ENCODE results near the gene NR1H3. TPM values are rescaled to one million over a fixed set of nuclear protein-coding genes. Genes with fewer than 3 reads are reported as not detected.

Gene NR1H3
- total RNA-seq, 1 donor from 2014 or later, result 23.5 TPM

GRCh38 chr11:47253660-47254059 lies 4.1 kb upstream of the NR1H3 start:
- peak overlapping the region; percentile 83 for H3K27ac ChIP-seq (ENCODE audit: low read depth, low read length)
- peaks cover 40 to 54% (median 49%) of the 10 kb centered on the region in 3 donors for H3K4me1 ChIP-seq (ENCODE audit: control insufficient read depth in 3 of 3, insufficient read depth in 3 of 3, low read length in 3 of 3)
- H3K36me3 ChIP-seq (ENCODE audit: control insufficient read depth in 3 of 3, insufficient read depth in 3 of 3, low read length in 3 of 3), result no peaks in the 10 kb centered on the region
- H3K4me3 ChIP-seq (ENCODE audit: low read length in 3 of 3), result no peak overlapping the region
- H3K27me3 ChIP-seq (ENCODE audit: control insufficient read depth in 3 of 3, insufficient read depth in 3 of 3, low read length in 3 of 3), result no peaks in the 10 kb centered on the region
- H3K9me3 ChIP-seq (ENCODE audit: control insufficient read depth in 3 of 3, low read length in 3 of 3), result no peaks in the 10 kb centered on the region
- peak overlapping the region in 1 of 3 donors; percentile 45 for H3K9ac ChIP-seq (ENCODE audit: low read depth in 1 of 3, low read length in 3 of 3)

- H3K9ac ChIP-seq (ENCODE audit: low read depth in 1 of 3, low read length in 3 of 3), result peak overlapping the region in 1 of 3 donors; percentile 50
- H3K27ac ChIP-seq (ENCODE audit: low read depth, low read length), result peak overlapping the region; percentile 83
- H3K9me3 ChIP-seq (ENCODE audit: control insufficient read depth in 3 of 3, low read length in 3 of 3), result no peaks in the 10 kb centered on the region
- no peaks in the 10 kb centered on the region for H3K36me3 ChIP-seq (ENCODE audit: control insufficient read depth in 3 of 3, insufficient read depth in 3 of 3, low read length in 3 of 3)
- peak overlapping the region in 2 of 3 donors; percentile 22 to 38 for H3K4me3 ChIP-seq (ENCODE audit: low read length in 3 of 3)
- H3K27me3 ChIP-seq (ENCODE audit: control insufficient read depth in 3 of 3, insufficient read depth in 3 of 3, low read length in 3 of 3), result no peaks in the 10 kb centered on the region
- peaks cover 45 to 52% (median 50%) of the 10 kb centered on the region in 3 donors for H3K4me1 ChIP-seq (ENCODE audit: control insufficient read depth in 3 of 3, insufficient read depth in 3 of 3, low read length in 3 of 3)
Observed at GRCh38 chr11:47254386-47254785, 3.4 kb upstream of the NR1H3 start.

GRCh38 chr11:47256374-47256773 lies 1.4 kb upstream of the NR1H3 start:
- peak overlapping the region; percentile 30 for H3K27ac ChIP-seq (ENCODE audit: low read depth, low read length)
- no peak overlapping the region for H3K9ac ChIP-seq (ENCODE audit: low read depth in 1 of 3, low read length in 3 of 3)
- peaks cover 0 to 3% (median 0%) of the 10 kb centered on the region in 3 donors for H3K36me3 ChIP-seq (ENCODE audit: control insufficient read depth in 3 of 3, insufficient read depth in 3 of 3, low read length in 3 of 3)
- H3K4me3 ChIP-seq (ENCODE audit: low read length in 3 of 3), result no peak overlapping the region
- no peaks in the 10 kb centered on the region for H3K9me3 ChIP-seq (ENCODE audit: control insufficient read depth in 3 of 3, low read length in 3 of 3)
- peaks cover 49 to 50% (median 50%) of the 10 kb centered on the region in 3 donors for H3K4me1 ChIP-seq (ENCODE audit: control insufficient read depth in 3 of 3, insufficient read depth in 3 of 3, low read length in 3 of 3)
- H3K27me3 ChIP-seq (ENCODE audit: control insufficient read depth in 3 of 3, insufficient read depth in 3 of 3, low read length in 3 of 3), result no peaks in the 10 kb centered on the region

GRCh38 chr11:47257177-47257516 lies 649 bp upstream of the NR1H3 start:
- peak overlapping the region in 2 of 3 donors; percentile 62 to 77 for H3K9ac ChIP-seq (ENCODE audit: low read depth in 1 of 3, low read length in 3 of 3)
- H3K4me1 ChIP-seq (ENCODE audit: control insufficient read depth in 3 of 3, insufficient read depth in 3 of 3, low read length in 3 of 3), result peaks cover 49 to 50% (median 50%) of the 10 kb centered on the region in 3 donors

GRCh38 chr11:47258317-47258902 lies 614 bp downstream of the NR1H3 start:
- peak overlapping the region; percentile 54 to 77 (median 62) for H3K9ac ChIP-seq (ENCODE audit: low read depth in 1 of 3, low read length in 3 of 3)
- H3K27ac ChIP-seq (ENCODE audit: low read depth, low read length), result peak overlapping the region; percentile 79
- peaks cover 0 to 9% (median 3%) of the 10 kb centered on the region in 3 donors for H3K36me3 ChIP-seq (ENCODE audit: control insufficient read depth in 3 of 3, insufficient read depth in 3 of 3, low read length in 3 of 3)
- peaks cover 46 to 49% (median 46%) of the 10 kb centered on the region in 3 donors for H3K4me1 ChIP-seq (ENCODE audit: control insufficient read depth in 3 of 3, insufficient read depth in 3 of 3, low read length in 3 of 3)
- H3K9me3 ChIP-seq (ENCODE audit: control insufficient read depth in 3 of 3, low read length in 3 of 3), result no peaks in the 10 kb centered on the region
- no peaks in the 10 kb centered on the region for H3K27me3 ChIP-seq (ENCODE audit: control insufficient read depth in 3 of 3, insufficient read depth in 3 of 3, low read length in 3 of 3)
- peak overlapping the region; percentile 52 to 75 (median 54) for H3K4me3 ChIP-seq (ENCODE audit: low read length in 3 of 3)

More at GRCh38 chr11:47257177-47257516, 649 bp upstream of the NR1H3 start:
- Histone ChIP-seq H3K27me3 (ENCODE audit: control insufficient read depth in 3 of 3, insufficient read depth in 3 of 3, low read length in 3 of 3) (no peaks in the 10 kb centered on the region), H3K4me3 (ENCODE audit: low read length in 3 of 3) (peak overlapping the region in 2 of 3 donors; percentile 45 to 52), H3K27ac (ENCODE audit: low read depth, low read length) (peak overlapping the region; percentile 79), H3K9me3 (ENCODE audit: control insufficient read depth in 3 of 3, low read length in 3 of 3) (no peaks in the 10 kb centered on the region), H3K36me3 (ENCODE audit: control insufficient read depth in 3 of 3, insufficient read depth in 3 of 3, low read length in 3 of 3) (peaks cover 0 to 8% (median 3%) of the 10 kb centered on the region in 3 donors)

- peaks cover 36 to 39% (median 36%) of the 10 kb centered on the region in 3 donors for H3K4me1 ChIP-seq (ENCODE audit: control insufficient read depth in 3 of 3, insufficient read depth in 3 of 3, low read length in 3 of 3)
- no peaks in the 10 kb centered on the region for H3K27me3 ChIP-seq (ENCODE audit: control insufficient read depth in 3 of 3, insufficient read depth in 3 of 3, low read length in 3 of 3)
- peak overlapping the region; percentile 28 to 57 (median 40) for H3K9ac ChIP-seq (ENCODE audit: low read depth in 1 of 3, low read length in 3 of 3)
- H3K36me3 ChIP-seq (ENCODE audit: control insufficient read depth in 3 of 3, insufficient read depth in 3 of 3, low read length in 3 of 3), result peaks cover 0 to 9% (median 3%) of the 10 kb centered on the region in 3 donors
- no peaks in the 10 kb centered on the region for H3K9me3 ChIP-seq (ENCODE audit: control insufficient read depth in 3 of 3, low read length in 3 of 3)
- H3K4me3 ChIP-seq (ENCODE audit: low read length in 3 of 3), result peak overlapping the region; percentile 29 to 75 (median 48)
- no peak overlapping the region for H3K27ac ChIP-seq (ENCODE audit: low read depth, low read length)
Observed at GRCh38 chr11:47259232-47259977, 1.6 kb downstream of the NR1H3 start.

GRCh38 chr11:47260366-47260765 lies 2.6 kb downstream of the NR1H3 start:
- H3K4me3 ChIP-seq (ENCODE audit: low read length in 3 of 3), result no peak overlapping the region
- no peaks in the 10 kb centered on the region for H3K27me3 ChIP-seq (ENCODE audit: control insufficient read depth in 3 of 3, insufficient read depth in 3 of 3, low read length in 3 of 3)
- no peaks in the 10 kb centered on the region for H3K9me3 ChIP-seq (ENCODE audit: control insufficient read depth in 3 of 3, low read length in 3 of 3)
- no peak overlapping the region for H3K27ac ChIP-seq (ENCODE audit: low read depth, low read length)
- peaks cover 0 to 9% (median 3%) of the 10 kb centered on the region in 3 donors for H3K36me3 ChIP-seq (ENCODE audit: control insufficient read depth in 3 of 3, insufficient read depth in 3 of 3, low read length in 3 of 3)
- H3K9ac ChIP-seq (ENCODE audit: low read depth in 1 of 3, low read length in 3 of 3), result no peak overlapping the region
- H3K4me1 ChIP-seq (ENCODE audit: control insufficient read depth in 3 of 3, insufficient read depth in 3 of 3, low read length in 3 of 3), result peaks cover 27 to 33% (median 28%) of the 10 kb centered on the region in 3 donors

- Histone ChIP-seq H3K27ac (ENCODE audit: low read depth, low read length) (no peak overlapping the region), H3K4me3 (ENCODE audit: low read length in 3 of 3) (no peak overlapping the region), H3K36me3 (ENCODE audit: control insufficient read depth in 3 of 3, insufficient read depth in 3 of 3, low read length in 3 of 3) (peaks cover 0 to 13% (median 3%) of the 10 kb centered on the region in 3 donors), H3K9ac (ENCODE audit: low read depth in 1 of 3, low read length in 3 of 3) (no peak overlapping the region), H3K9me3 (ENCODE audit: control insufficient read depth in 3 of 3, low read length in 3 of 3) (no peaks in the 10 kb centered on the region), H3K27me3 (ENCODE audit: control insufficient read depth in 3 of 3, insufficient read depth in 3 of 3, low read length in 3 of 3) (no peaks in the 10 kb centered on the region), H3K4me1 (ENCODE audit: control insufficient read depth in 3 of 3, insufficient read depth in 3 of 3, low read length in 3 of 3) (peaks cover 25 to 27% (median 27%) of the 10 kb centered on the region in 3 donors)
Observed at GRCh38 chr11:47261291-47261800, 3.5 kb downstream of the NR1H3 start.

GRCh38 chr11:47264119-47264518 lies 6.3 kb downstream of the NR1H3 start:
- no peak overlapping the region for H3K27ac ChIP-seq (ENCODE audit: low read depth, low read length)
- H3K27me3 ChIP-seq (ENCODE audit: control insufficient read depth in 3 of 3, insufficient read depth in 3 of 3, low read length in 3 of 3), result no peaks in the 10 kb centered on the region
- H3K4me1 ChIP-seq (ENCODE audit: control insufficient read depth in 3 of 3, insufficient read depth in 3 of 3, low read length in 3 of 3), result peaks cover 19 to 22% (median 21%) of the 10 kb centered on the region in 3 donors
- no peaks in the 10 kb centered on the region for H3K9me3 ChIP-seq (ENCODE audit: control insufficient read depth in 3 of 3, low read length in 3 of 3)
- no peak overlapping the region for H3K9ac ChIP-seq (ENCODE audit: low read depth in 1 of 3, low read length in 3 of 3)
- peaks cover 0 to 19% (median 3%) of the 10 kb centered on the region in 3 donors for H3K36me3 ChIP-seq (ENCODE audit: control insufficient read depth in 3 of 3, insufficient read depth in 3 of 3, low read length in 3 of 3)
- H3K4me3 ChIP-seq (ENCODE audit: low read length in 3 of 3), result no peak overlapping the region

- H3K27ac ChIP-seq (ENCODE audit: low read depth, low read length), result no peak overlapping the region
- H3K36me3 ChIP-seq (ENCODE audit: control insufficient read depth in 3 of 3, insufficient read depth in 3 of 3, low read length in 3 of 3), result peaks cover 0 to 19% (median 3%) of the 10 kb centered on the region in 3 donors
- H3K9ac ChIP-seq (ENCODE audit: low read depth in 1 of 3, low read length in 3 of 3), result no peak overlapping the region
- H3K27me3 ChIP-seq (ENCODE audit: control insufficient read depth in 3 of 3, insufficient read depth in 3 of 3, low read length in 3 of 3), result no peaks in the 10 kb centered on the region
- no peak overlapping the region for H3K4me3 ChIP-seq (ENCODE audit: low read length in 3 of 3)
- peaks cover 17 to 20% (median 19%) of the 10 kb centered on the region in 3 donors for H3K4me1 ChIP-seq (ENCODE audit: control insufficient read depth in 3 of 3, insufficient read depth in 3 of 3, low read length in 3 of 3)
- H3K9me3 ChIP-seq (ENCODE audit: control insufficient read depth in 3 of 3, low read length in 3 of 3), result no peaks in the 10 kb centered on the region
Observed at GRCh38 chr11:47264521-47264920, 6.7 kb downstream of the NR1H3 start.

Data from skeletal muscle tissue (tissue), 4 donors.